ENCODE measurements around the gene SDK2.

- TF ChIP-seq ZNF146 (tag by site-specific recombination; IDR thresholded peaks at IDR 0.05), result no peak
- no peak for TF ChIP-seq ZNF76 (tag by site-specific recombination; IDR thresholded peaks at IDR 0.05; ENCODE audit: borderline replicate concordance, low read depth)
- no peak for TF ChIP-seq KLF8 (tag by site-specific recombination; IDR thresholded peaks at IDR 0.05)
- no peak for TF ChIP-seq ZNF366 (tag by site-specific recombination; conservative IDR thresholded peaks at IDR 0.05)
- no peak for TF ChIP-seq ZNF555 (tag by site-specific recombination; conservative IDR thresholded peaks at IDR 0.05)
- no peak for TF ChIP-seq ZNF548 (tag by site-specific recombination; IDR thresholded peaks at IDR 0.05)
- TF ChIP-seq YY1 (tag by site-specific recombination; IDR thresholded peaks at IDR 0.05), result no peak
- TF ChIP-seq CTCF (tag by site-specific recombination; IDR thresholded peaks at IDR 0.05), result no peak
- no peak for TF ChIP-seq ZNF362 (tag by site-specific recombination; IDR thresholded peaks at IDR 0.05)
Observed at GRCh38 chr17:73551759-73552158, 92.5 kb downstream of the SDK2 start.
